Progenitor cell of endocrine pancreas (in vitro differentiated cells): ENCODE results near the gene MOSPD3. TPM values are rescaled to one million over a fixed set of nuclear protein-coding genes. Genes with fewer than 3 reads are reported as not detected.

Source experiments
- DNase-seq: peaks from one replicate; pipeline ENCODE4 v3.0.0; 2021; ENCODE audit warnings: low spot score; ENCODE audit not compliant: unreplicated experiment
- H3K27ac Mint-ChIP-seq: 2 replicates; pipeline ENCODE4 v1.8.0; 2021; ENCODE audit warnings: mild to moderate bottlenecking, moderate library complexity, mixed read lengths
- H3K27me3 Mint-ChIP-seq: 2 replicates; pipeline ENCODE4 v1.8.0; 2021; ENCODE audit warnings: mixed read lengths
- H3K36me3 Mint-ChIP-seq: 2 replicates; pipeline ENCODE4 v1.8.0; 2022; ENCODE audit warnings: mixed read lengths; ENCODE audit not compliant: insufficient read depth
- H3K4me1 Mint-ChIP-seq: 2 replicates; pipeline ENCODE4 v1.8.0; 2021; ENCODE audit warnings: low read depth, mixed read lengths
- H3K4me3 Mint-ChIP-seq: 2 replicates; pipeline ENCODE4 v1.8.0; 2021; ENCODE audit warnings: low read depth, mild to moderate bottlenecking, moderate library complexity, mixed read lengths
- H3K9me3 Mint-ChIP-seq: 2 replicates; pipeline ENCODE4 v1.8.0; 2021; ENCODE audit warnings: low read depth, mixed read lengths
- CTCF ChIP-seq: fragments of 200-600 bp; sonication (generic); IDR thresholded peaks from one replicate; pipeline ENCODE4 v1.5.0; 2021; ENCODE audit warnings: antibody characterized with exemption, mild to moderate bottlenecking; ENCODE audit not compliant: unreplicated experiment
- total RNA-seq: library from RNA; stranded (reverse); gene quantifications from 2 replicates; pipeline ENCODE4 v1.2.1, GENCODE V29; 2021

The MOSPD3 gene
- total RNA-seq, 1 donor from 2014 or later: 27.9 TPM

- Mint-ChIP-seq H3K36me3 (no peaks in the 10 kb centered on the region), H3K27ac (no peak within 1 kb of the TSS), H3K9me3 (no peaks in the 10 kb centered on the region), H3K27me3 (peaks cover 13% of the 10 kb centered on the region), H3K4me1 (peaks cover 14% of the 10 kb centered on the region), H3K4me3 (no peak within 1 kb of the TSS)
- no peak for DNase-seq
- no peak for TF ChIP-seq CTCF
These were observed 29.1 kb downstream of the MOSPD3 start, which contains the start of gene TFR2 for GRCh38 chr7:100641463-100641859. Gene TFR2, minus strand, starts transcription at chr7:100641552. Its CDS starts 43 bp downstream, at chr7:100641509.

- no peak for TF ChIP-seq CTCF
- Mint-ChIP-seq H3K27ac (no peak overlapping the region), H3K9me3 (no peaks in the 10 kb centered on the region), H3K4me3 (no peak overlapping the region), H3K27me3 (peaks cover 10% of the 10 kb centered on the region), H3K36me3 (no peaks in the 10 kb centered on the region), H3K4me1 (peaks cover 14% of the 10 kb centered on the region)
- no peak for DNase-seq
These were observed 29.7 kb downstream of the MOSPD3 start for GRCh38 chr7:100641860-100642533.

- no peak for DNase-seq
These were observed 30.2 kb downstream of the MOSPD3 start for GRCh38 chr7:100642534-100642907.

GRCh38 chr7:100649826-100650565 lies 37.7 kb downstream of the MOSPD3 start:
- Mint-ChIP-seq H3K4me3 (no peak overlapping the region), H3K9me3 (no peaks in the 10 kb centered on the region)

More at GRCh38 chr7:100642534-100642907, 30.2 kb downstream of the MOSPD3 start:
- Mint-ChIP-seq H3K4me3 (no peak overlapping the region), H3K36me3 (no peaks in the 10 kb centered on the region), H3K4me1 (peaks cover 14% of the 10 kb centered on the region), H3K27me3 (peaks cover 11% of the 10 kb centered on the region), H3K9me3 (no peaks in the 10 kb centered on the region), H3K27ac (no peak overlapping the region)
- no peak for TF ChIP-seq CTCF

More at GRCh38 chr7:100649826-100650565, 37.7 kb downstream of the MOSPD3 start:
- TF ChIP-seq CTCF: no peak
- Mint-ChIP-seq H3K36me3 (no peaks in the 10 kb centered on the region), H3K27me3 (peaks cover 30% of the 10 kb centered on the region), H3K4me1 (no peaks in the 10 kb centered on the region), H3K27ac (no peak overlapping the region)
- no peak for DNase-seq
